ENCODE measurements around the gene NLRC5.
"Not testable (repeated sequence)": the region's sequence is repeated elsewhere in the genome, so short reads cannot be mapped to it uniquely, and the experiment has no call there.

Gene NLRC5

DNA sequence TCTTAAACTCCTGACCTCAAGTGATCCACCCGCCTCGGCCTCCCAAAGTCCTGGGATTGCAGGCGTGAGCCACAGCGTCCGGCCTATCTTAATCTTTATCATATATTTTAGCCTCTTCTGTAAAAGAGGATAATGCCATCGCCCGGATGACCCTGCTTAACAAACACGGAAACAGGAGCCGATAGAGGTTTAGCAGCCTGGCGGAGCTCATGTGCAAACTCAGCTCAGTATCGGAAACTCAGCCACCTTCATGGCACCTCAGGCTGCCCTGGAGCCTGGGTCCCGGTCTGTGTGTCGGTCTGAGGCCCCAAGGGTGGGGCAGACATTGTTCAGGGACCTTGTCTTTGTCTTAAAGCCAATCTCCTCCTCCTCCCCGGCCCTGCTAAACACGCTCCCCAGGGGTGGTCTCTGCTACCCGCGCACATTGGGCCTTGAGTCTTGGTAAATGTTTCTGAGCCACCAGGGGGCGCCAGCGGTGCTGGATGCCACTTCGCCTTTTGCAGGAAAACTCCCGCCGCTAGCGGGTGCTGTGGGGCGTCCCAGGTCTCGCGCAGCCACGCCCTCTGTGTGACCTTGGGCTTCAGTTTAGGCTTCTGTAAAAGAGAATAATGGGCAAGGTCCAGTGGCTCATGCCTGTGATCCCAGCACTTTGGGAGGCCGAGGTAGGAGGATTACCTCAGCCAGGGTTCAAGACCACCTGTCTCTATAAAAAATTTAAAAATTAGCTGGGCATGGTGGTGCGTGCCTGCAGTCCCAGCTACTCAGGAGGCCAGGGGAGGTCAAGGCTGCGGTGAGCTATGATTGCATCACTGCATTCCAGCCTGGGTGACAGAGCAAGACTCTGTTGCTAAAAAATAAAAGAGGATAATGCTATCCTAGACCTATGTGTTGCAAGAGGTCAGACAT is 24.9 kb upstream of the NLRC5 start:
- DNase-seq (ENCODE audit: low read depth): no peak

DNA sequence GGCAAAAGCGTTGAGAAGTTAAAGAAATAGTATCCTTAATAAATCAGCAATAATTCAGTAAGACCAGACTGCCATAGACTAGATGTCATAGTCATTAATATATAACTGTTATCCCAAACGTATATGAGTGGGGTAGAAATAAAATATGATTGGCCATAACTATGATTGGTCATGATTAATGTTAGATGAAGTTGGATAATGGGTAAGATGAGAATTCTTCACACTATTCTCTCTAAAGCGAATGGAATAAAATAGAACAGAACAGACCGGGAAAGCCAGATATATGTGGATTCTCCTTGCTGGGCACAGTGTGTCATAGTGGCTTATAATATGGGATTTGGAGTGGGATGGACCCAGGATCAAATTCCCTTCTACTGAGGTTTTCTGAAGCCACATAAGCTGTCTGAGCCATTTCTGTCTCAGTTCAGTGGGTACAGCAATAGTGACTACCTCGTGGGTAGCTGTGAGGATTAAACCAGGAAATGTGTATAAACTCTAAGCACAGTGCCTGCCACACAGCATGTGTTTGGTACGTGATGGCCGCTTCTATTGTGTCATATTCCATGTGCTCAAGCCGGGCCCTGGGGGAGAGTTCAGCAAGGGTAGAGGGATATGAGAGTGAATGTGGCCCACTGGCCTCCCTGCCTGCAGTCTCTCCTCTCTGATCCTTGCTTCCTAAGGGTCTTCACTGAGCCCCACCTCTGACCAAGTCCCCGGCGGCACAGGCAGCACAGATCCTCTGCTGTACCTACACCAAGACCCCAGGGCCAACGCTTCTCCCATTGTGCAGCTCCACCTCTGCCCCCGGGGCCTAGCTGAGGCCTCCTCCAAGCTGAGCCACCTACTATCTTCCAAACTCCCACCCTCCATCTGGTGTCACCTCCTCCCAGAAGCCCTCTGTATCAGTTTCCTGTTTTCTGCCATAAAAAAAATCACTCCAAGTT is 23.9 kb upstream of the NLRC5 start:
- DNase-seq (ENCODE audit: low read depth): no peak

DNA sequence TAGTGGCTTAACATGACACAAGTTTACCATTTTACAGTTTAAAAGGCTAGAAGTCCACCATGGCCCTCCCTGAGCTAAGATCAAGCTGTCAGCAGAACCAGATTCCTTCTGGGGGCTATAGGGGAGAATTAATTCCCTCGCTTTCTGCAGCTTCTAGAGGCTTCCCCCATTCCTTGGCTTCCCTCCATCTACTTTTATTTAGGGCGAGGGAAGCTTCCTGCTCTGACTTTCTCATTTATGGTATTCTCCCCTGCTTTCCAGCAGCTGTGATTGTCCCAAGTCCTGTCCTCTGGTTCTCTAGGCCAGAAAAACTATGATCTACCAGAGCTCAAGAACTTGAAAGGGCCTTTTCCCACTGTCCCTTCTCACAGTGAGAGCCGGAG is 23.3 kb upstream of the NLRC5 start:
- DNase-seq (ENCODE audit: low read depth): no peak

DNA sequence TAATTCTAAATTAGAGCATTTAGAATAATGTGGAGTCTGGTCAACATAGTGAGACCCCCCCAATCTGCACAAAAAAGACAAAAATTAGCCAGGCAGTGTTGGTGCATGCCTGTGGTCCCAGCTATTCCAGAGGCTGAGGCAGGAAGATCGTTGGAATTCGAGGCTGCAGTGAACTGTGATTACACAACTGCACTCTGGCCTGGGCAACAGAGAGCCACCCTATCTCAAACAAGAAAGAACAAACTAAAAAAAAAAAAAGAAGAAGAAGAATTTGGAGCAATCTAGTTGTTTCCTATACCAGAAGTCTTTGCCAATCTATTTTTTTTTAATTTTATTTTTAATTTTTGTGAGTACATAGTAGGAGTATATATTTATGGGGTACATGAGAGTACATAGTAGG is 21.6 kb upstream of the NLRC5 start:
- DNase-seq (ENCODE audit: low read depth): no peak

DNA sequence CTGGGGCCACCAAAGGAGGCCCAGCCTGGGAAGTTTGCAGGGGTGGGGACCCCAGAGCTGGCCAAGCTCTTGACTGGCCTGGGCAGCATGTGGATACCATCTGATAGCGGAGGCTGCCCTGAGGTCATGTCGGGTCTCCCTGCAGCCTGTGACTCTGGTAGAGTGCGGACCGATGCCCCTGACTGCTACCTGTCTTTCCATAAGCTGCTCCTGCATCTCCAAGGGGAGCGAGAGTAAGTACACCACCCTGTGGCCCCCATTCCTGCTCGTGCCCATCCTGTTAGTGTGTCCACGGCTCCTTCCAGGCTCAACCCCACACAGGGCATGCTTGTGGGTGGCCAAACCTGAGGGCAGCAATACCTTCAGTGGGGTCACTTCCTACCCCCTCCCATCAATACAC is 19.6 kb upstream of the NLRC5 start:
- DNase-seq (ENCODE audit: low read depth): no peak

DNA sequence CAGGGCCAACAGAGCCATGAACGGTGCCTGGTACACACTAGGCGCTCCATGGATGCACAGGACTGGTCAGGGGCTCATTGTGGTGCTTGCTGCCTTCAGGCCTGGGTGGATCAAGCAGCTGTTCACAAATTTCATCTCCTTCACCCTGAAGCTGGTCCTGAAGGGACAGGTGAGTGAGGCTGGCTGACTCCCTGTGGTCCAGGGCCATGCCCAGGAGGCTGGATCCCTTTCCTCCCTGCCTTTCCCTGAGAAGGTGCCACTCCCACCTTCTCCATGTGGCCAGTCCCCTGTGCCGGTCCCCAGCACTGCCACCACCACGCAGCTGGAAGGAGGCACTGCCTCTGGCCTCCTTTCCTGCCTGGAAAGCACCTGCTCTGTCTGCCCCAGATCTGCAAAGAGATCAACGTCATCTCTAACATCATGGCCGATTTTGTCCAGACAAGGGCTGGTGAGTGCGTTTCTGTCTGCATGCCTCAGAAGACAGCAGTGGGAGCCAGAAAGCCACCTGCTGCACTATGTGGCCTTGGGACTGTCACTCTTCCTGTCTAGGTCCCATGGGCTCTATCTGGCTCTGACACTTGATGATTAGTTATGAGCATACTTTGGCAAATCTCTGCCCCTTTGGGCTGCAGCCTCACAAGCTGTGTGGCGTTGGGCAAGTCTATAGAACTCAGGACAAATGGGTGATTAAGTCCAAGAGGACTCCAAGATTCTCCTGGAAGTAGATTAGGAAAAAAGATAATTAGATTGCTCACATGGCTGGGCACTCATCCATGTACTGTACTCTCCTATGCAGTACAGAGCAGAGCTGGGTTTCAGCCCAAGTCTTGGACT is 18.2 kb upstream of the NLRC5 start:
- DNase-seq (ENCODE audit: low read depth): no peak

DNA sequence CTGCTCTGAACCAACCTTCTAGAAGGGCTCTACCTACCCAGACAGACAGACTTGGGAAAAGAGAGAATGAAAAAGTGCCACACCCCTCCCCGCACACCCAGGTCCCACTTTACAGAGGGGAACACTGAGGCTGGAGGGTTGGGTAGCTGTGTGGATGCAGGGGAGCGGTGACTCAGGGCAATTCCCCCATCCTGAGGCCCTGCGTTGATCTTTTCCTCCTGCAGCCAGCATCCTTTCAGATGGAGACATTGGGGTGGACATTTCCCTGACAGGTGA is 17.7 kb upstream of the NLRC5 start:
- no peak for DNase-seq (ENCODE audit: low read depth)

DNA sequence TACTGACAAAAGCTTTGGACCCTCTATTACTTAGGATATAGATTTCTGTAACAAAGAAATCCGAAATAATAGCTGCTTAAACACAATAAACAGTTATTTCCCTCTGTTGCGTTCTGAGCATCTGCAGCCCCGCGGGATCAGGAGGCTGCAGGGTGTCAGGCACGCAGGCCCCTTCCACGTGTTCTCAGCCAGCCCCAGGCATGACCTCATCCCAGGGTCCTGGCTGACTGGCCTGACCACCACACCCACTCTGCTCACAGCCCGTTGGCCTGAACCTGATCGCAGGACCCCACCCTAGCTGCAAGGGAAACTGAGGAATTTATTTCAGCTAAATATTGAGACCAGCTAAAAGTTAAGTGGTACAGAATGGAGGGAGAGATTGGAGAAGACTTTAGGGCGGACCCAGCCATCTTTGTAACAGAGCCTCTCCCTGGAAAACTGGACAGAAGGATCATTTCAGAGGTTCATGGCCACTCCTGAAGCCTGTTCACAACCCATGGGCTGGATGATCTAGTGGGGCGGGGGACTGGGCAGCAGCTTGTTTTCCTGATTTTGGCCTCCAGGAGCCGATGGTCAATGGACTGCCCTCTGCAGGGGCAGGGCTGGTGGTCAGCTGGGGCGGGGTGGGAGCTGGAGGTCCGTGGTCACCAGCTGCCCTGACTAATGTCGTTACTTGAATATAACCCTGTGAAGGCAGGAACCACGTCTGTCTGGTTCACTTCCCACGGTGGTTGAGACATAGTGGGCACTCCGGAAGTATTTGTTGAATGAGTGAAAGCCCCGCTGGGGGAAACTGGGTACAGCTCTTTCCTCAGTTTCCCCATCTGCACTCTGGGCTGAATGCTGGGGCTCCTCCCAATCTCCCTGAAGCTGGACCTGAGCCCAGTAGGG is 16.7 kb upstream of the NLRC5 start:
- DNase-seq (ENCODE audit: low read depth): no peak

DNA sequence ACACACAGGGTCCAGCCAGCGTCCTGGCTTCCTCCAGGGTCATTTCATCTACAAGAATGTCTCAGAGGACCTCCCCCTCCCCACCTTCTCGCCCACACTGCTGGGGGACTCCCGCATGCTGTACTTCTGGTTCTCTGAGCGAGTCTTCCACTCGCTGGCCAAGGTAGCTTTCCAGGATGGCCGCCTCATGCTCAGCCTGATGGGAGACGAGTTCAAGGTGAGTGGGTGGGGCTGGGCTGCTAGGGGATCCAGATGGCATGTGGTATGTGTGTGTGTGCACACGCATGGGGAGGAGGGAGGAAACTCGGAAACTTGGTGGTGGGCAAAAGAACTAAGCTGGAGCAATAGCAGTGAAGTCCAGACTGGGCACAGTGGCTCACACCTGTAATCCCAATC is 16.1 kb upstream of the NLRC5 start:
- no peak for DNase-seq (ENCODE audit: low read depth)

DNA sequence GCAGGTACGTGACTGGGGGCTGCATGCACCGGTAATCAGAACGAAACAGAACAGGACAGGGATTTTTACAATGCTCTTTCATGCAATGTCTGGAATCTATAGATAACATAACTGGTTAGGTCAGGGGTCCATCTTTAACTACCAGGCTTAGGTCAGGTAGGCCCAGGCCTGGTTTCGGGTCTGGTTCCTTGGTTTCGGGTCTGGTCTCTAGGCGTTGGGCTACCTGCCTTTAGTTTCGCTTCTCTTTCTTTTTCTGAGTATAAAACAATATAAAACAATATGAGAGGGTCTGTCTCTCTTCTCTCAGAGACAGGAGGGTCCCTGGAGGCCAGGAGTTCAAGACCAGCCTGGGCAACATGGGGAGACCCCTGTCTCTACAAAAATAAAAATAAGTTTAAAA is 15.5 kb upstream of the NLRC5 start:
- not testable (repeated sequence) for DNase-seq (ENCODE audit: low read depth)

DNA sequence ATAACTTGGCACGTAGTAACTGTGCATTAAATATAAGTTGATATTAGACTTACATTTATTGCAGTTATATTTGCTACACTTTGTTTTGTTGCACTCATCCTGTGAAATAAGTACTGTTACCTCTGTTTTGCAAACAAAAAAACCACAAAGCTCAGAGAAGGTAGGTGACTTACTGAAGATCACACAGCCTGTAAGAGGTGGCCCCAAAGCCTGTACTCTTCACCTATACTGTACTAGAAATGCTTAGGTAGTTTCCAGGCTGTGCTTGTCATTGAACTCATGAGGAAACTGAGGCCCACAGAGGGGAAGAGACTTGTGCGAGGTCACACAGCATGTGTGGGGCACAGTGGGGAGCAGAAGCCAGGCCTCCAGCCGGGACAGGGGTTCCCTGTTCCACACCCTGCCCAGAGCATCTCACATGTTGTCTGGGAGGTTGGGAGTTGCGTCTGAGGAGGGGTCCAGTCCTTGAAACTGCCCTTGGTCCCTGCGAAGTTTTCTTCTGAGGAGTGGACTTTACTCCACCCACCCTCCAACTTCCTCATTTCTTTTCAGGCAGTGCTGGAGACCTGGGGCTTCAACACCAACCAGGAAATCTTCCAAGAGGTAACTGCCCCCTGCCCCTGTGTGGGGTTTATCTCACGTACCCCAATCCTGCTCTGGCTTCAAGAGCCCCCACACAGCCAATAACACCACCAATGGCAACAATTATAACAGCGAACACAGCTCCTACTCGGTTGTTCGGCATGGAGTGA is 14.6 kb upstream of the NLRC5 start:
- DNase-seq (ENCODE audit: low read depth): no peak

DNA sequence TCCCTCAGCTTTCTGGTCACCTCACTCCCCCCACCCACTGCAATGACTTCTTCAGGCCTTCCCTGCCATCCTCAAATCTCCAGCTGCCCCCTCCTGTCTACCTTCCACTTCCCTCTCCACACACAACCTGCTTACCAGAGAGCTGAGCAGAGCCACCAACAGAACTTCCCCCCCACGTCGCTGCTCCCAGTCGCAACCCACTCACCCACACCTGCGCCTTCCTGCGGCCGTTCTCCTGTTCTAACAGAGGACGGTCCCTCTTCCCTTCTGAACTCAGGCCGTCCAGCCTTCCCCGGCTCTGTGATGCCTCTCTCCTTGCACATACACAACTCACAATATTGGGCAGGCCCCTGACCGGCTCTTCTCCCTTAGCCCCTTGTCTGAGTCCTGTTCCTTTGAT is 13.6 kb upstream of the NLRC5 start:
- no peak for DNase-seq (ENCODE audit: low read depth)

DNA sequence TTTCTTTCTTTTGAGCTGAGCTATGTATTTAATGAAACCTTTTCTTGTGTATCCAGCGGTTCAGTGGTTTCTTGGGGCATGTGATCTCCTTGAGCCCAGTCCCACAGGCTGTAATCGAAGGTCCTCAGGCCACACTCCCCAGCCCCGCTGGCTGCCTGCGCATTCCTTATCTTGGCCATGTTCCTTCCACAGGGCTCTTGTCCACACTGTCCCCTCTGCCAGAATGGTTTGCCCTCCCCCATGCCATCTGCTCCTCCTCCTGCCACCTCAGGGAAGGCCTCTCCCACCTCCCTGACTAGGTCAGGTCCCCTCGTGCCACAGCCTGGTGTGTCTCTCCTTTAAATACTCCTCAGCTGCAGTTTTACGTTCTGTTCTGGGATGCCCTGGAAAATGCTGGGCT is 12.1 kb upstream of the NLRC5 start:
- no peak for DNase-seq (ENCODE audit: low read depth)

DNA sequence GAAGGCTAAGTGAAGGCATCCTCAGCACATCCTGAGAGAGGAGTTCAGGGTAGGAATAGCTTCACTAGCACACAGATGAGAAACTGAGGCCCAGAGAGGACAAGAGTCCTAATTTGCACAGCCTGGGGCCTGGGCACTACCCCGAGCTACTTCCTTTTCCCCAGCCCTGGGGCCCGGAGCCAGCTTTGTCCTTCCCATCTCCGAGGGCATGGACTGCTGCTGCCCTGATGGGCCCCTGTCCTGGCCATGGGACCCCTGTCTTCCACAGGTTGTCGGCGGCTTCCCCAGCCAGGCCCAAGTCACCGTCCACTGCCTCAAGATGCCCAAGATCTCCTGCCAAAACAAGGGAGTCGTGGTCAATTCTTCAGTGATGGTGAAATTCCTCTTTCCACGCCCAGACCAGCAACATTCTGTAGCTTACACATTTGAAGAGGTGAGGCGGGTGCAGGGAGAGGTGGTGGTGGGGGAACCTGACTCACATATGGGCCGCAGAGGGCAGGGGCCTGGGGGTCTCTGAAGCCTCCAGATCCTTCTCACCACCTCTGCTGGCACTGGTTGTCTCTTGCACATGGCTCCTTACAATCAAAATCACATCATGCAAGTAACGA is 11.4 kb upstream of the NLRC5 start:
- no peak for DNase-seq (ENCODE audit: low read depth)

DNA sequence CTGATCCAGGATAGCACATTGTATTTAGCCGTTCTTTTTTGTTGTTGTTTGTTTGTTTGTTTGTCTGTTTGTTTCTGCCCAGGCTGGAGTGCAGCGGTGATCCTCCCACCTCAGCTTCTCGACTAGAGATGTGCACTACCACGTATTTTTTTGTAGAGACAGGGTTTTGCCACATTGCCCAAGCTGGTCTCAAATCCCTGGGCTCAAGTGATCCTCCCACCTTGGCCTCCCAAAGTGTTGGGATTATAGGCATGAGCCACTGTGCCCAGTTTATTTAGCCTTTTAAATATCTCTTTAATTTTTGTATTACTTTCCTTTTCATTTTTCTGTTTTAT is 9.2 kb upstream of the NLRC5 start:
- no peak for DNase-seq (ENCODE audit: low read depth)

DNA sequence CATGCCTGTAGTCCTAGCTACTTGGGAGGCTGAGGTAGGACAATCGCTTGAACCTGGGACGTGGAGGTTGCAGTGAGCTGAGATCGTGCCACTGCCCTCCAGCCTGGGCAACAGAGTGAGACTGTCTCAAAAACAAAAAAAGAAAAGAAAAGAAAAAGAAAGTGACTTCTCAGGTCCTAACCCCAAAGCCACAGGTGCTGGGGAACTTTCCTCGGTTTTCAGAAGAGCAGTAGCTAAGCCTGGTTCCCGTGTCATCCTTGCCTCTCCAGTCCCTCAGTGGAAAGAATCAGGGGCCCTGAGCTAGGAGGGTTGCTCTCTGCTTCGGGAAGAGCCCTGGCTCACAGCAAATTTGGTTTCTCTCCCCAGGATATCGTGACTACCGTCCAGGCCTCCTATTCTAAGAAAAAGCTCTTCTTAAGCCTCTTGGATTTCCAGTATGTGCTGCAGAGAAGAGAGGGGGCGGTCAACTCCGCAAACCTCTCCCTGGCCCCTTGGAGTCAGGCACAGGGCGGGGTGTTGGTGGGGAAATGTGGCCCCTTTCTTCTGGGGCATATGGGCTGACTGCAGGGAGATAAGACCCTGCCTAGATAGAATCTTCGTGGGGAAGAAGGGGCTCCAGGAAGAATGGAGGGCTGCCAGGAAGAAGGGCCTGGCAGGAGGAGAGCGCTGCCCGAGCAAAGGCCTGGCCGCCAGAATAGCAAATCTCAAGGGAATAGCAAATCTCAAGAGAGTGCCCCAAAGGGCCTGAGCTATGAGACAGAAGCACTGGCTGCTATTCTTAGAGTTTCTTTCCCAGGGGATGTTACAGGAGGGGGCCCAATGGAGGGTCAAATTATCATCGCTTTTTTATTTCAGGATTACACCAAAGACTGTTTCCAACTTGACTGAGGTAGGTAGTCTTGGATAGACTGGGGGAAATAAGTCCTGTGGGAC is 8.3 kb upstream of the NLRC5 start:
- no peak for DNase-seq (ENCODE audit: low read depth)

DNA sequence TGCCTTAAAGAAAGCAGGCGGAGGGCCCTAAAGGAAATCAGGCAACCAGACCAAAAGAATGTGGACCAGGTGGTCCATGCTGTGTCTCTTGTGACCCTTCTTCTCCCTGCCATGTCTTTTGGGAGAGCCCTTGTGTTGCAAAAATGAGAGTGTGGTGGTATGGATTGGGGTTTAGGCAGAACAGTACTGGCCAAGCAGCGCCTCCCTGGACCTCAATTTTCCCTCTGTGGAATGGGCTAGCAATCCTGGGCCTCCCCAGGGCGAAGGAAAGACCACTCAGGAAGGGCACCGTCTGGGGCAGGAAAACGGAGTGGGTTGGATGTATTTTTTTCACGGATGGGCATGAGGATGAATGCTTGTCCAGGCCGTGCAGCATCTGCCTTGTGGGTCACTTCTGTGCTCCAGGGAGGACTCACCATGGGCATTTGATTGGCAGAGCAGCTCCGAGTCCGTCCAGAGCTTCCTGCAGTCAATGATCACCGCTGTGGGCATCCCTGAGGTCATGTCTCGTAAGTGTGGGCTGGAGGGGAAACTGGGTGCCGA is 7.6 kb upstream of the NLRC5 start:
- DNase-seq (ENCODE audit: low read depth): no peak

DNA sequence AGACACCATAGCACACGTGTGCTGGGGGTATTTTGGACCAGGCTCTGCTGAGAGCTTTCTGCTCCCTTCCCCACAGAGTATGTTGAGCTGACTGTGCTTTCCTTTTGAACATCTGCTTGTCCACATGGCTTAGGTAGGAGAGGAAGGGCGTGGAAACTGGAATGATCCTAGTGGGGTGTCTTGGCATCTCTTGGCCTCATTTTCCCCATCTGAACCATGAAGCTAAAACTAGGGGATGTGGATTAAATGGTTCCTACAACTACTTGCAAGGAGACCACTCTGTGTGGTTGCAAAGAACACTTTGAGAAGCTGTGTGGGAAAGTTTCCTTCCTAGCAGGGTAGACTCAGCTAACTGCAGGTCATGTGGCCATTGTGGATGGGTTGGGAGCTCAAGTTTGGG is 6.7 kb upstream of the NLRC5 start:
- DNase-seq (ENCODE audit: low read depth): no peak

DNA sequence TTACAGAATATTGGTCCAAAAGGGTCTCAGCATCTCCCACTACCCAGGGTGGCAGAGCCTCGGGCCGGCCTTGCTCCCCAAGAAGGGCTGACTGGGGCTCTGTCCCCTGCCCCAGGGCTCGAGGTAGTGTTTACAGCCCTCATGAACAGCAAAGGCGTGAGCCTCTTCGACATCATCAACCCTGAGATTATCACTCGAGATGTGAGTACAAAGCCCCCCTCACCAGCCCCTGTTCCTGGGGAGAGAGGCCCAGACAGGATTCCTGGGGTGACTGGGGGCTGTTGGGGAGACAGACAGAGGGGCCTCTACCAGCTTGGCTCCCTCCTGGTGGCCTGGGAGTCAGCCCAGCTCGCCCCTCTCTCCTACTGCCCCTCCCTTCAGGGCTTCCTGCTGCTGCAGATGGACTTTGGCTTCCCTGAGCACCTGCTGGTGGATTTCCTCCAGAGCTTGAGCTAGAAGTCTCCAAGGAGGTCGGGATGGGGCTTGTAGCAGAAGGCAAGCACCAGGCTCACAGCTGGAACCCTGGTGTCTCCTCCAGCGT is 6.1 kb upstream of the NLRC5 start:
- DNase-seq (ENCODE audit: low read depth): no peak

All from GM04504 (cell line).